ENCODE results near the gene STRIP2.
"Not testable (repeated sequence)": the region's sequence is repeated elsewhere in the genome, so short reads cannot be mapped to it uniquely, and the experiment has no call there.

Gene STRIP2, protein sequence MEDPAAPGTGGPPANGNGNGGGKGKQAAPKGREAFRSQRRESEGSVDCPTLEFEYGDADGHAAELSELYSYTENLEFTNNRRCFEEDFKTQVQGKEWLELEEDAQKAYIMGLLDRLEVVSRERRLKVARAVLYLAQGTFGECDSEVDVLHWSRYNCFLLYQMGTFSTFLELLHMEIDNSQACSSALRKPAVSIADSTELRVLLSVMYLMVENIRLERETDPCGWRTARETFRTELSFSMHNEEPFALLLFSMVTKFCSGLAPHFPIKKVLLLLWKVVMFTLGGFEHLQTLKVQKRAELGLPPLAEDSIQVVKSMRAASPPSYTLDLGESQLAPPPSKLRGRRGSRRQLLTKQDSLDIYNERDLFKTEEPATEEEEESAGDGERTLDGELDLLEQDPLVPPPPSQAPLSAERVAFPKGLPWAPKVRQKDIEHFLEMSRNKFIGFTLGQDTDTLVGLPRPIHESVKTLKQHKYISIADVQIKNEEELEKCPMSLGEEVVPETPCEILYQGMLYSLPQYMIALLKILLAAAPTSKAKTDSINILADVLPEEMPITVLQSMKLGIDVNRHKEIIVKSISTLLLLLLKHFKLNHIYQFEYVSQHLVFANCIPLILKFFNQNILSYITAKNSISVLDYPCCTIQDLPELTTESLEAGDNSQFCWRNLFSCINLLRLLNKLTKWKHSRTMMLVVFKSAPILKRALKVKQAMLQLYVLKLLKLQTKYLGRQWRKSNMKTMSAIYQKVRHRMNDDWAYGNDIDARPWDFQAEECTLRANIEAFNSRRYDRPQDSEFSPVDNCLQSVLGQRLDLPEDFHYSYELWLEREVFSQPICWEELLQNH

DNA sequence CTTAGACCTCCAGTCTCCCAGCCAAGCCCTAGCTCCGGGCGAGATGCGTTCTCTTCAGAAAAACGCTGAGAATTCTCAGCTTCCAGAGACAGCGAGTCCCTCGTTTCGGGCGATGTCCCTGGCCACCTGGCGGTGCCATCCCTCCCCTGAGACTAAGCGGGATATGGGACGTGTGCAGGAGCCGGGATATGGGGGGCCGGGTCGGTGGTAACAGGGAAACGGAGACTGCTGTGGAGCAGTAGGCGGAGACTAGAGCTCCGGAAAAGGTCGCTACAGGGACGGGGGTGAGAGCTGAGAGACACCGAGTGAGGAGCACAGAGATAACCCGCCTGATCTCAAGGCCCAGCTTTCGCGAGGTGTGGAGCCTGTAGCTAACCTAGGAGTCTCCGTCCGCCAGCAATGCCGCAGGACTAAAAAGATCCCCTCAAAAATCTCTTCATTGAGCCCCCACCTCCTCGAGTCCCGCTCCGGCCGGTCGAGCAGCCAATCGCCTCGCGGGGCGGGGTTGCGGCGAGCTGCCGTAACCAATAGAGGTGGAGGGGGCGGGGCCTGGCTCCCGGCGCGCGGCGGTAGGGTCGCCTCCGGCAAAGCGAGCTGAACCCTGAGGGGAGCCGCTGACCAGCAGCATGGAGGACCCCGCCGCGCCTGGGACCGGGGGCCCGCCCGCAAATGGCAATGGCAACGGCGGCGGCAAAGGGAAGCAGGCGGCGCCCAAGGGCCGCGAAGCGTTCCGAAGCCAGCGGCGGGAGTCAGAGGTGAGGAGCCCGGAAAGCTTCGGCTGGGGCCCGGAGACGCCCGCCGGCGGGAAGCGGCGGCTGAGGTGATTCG is at the start of gene STRIP2:
Gene STRIP2 (plus strand): TSS at position 586 of the 828 bp plus-strand sequence. CDS start 41 bp downstream, at position 627.
- peak; percentile 83 for DNase-seq (ENCODE audit: insufficient read length, low spot score)
- FAIRE-seq = no peak

- FAIRE-seq (no peak), DNase-seq (ENCODE audit: insufficient read length, low spot score) (no peak)
Measured at GRCh38 chr7:129385116-129385515, 49.1 kb upstream of the STRIP2 start.

GRCh38 chr7:129385598-129385997 is 48.6 kb upstream of the STRIP2 start:
- DNase-seq (ENCODE audit: insufficient read length, low spot score) (no peak), FAIRE-seq (no peak)

- DNase-seq (ENCODE audit: insufficient read length, low spot score) (no peak), FAIRE-seq (no peak)
Measured at GRCh38 chr7:129386506-129386905, 47.7 kb upstream of the STRIP2 start.

GRCh38 chr7:129387537-129387936 is 46.7 kb upstream of the STRIP2 start:
- FAIRE-seq (no peak), DNase-seq (ENCODE audit: insufficient read length, low spot score) (no peak)

GRCh38 chr7:129388333-129389098 is 45.7 kb upstream of the STRIP2 start:
- DNase-seq (ENCODE audit: insufficient read length, low spot score) (no peak), FAIRE-seq (no peak)

GRCh38 chr7:129389829-129390228 is 44.4 kb upstream of the STRIP2 start:
- FAIRE-seq = no peak

GRCh38 chr7:129390314-129390713 is 43.9 kb upstream of the STRIP2 start:
- FAIRE-seq = no peak
- no peak for DNase-seq (ENCODE audit: insufficient read length, low spot score)

More at GRCh38 chr7:129389829-129390228, 44.4 kb upstream of the STRIP2 start:
- DNase-seq (ENCODE audit: insufficient read length, low spot score) = no peak

- no peak for DNase-seq (ENCODE audit: insufficient read length, low spot score)
- FAIRE-seq = no peak
Measured at GRCh38 chr7:129391546-129392171, 42.6 kb upstream of the STRIP2 start.

DNA sequence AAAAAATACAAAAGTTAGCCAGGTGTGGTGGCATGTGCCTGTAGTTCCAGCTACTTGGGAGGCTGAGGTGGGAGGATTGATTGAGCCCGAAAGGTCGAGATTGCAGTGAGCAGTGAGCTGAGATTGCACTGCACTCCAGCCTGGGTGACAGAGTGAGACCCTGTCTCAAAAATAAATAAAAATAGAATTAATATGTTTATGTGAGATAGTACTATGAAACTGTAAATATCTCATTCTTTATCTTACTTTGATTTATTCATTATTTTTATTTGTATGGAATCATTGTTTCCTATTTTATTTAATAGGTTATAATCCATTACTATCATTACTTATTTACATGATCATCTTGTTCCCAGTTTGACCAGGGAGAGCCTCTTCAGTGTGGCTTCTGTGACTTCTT is 41.0 kb upstream of the STRIP2 start:
- no peak for DNase-seq (ENCODE audit: insufficient read length, low spot score)
- no peak for FAIRE-seq

DNA sequence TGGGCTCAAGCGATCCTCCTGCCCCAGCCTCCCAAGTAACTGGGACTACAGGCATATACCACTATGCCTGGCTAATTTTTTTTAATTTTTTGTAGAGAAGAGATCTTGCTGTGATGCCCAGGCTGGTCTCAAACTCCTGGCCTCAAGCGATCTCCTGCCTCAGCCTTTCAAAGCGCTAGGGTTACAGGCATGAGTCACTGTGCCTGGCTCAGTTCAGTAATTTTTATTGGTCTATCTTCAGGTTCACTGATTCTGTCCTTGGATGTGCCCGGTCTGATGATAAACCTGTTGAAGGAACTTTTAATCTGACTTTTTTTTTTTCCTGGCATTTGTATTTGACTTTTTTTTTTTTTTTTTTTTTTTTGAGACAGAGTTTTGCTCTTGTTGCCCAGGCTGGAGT is 40.1 kb upstream of the STRIP2 start:
- FAIRE-seq = no peak
- DNase-seq (ENCODE audit: insufficient read length, low spot score) = no peak

GRCh38 chr7:129394982-129395914 is 39.0 kb upstream of the STRIP2 start:
- FAIRE-seq (no peak), DNase-seq (ENCODE audit: insufficient read length, low spot score) (no peak)

- DNase-seq (ENCODE audit: insufficient read length, low spot score) (peak; percentile 43), FAIRE-seq (no peak)
Measured at GRCh38 chr7:129401228-129401966, 32.8 kb upstream of the STRIP2 start.

- no peak for DNase-seq (ENCODE audit: insufficient read length, low spot score)
- no peak for FAIRE-seq
Measured at GRCh38 chr7:129401967-129402860, 32.0 kb upstream of the STRIP2 start.

DNA sequence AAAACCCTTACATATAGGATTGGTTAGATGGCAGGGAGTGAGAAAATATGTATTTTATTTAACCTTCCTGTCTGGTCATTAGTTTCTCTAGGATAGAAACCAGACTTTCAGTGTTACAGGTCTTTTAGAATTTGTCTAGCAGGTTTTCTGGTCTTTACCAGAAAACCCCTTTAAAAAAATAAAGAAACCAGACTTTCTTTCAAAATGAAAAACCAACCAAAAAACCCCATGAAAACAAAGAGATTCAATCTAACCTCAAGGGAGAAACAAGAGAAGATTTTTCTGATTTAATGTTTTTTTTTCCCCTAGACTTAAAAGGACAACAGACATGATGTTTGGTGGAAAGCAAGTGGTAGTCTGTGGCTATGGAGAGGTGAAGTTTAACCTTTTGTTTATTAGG is 28.7 kb upstream of the STRIP2 start:
- no peak for FAIRE-seq
- no peak for DNase-seq (ENCODE audit: insufficient read length, low spot score)

- not testable (repeated sequence) for DNase-seq (ENCODE audit: insufficient read length, low spot score); FAIRE-seq
Measured at GRCh38 chr7:129410238-129410637, 24.0 kb upstream of the STRIP2 start.

DNA sequence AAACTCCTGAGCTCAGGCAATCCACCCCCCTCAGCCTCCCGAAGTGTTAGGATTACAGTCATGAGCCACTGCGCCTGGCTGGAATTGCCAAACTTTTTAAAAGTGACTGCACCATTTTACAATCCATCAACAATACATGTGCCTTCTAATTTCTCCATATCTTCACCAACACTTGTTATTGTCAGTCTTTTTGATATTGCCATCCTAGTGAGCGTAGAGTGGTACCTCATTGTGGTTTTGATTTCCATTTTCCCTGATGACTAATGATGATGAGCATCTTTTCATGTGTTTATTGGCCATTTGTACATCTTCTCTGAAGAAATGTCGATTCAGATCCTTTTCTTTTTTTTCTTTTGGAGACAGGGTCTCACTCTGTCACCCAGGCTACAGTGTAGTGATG is 21.7 kb upstream of the STRIP2 start:
- no peak for DNase-seq (ENCODE audit: insufficient read length, low spot score)
- no peak for FAIRE-seq

Measured in HTR-8/SVneo (cell line).